ENCODE measurements around the gene IQGAP2. TPM values are rescaled to one million over a fixed set of nuclear protein-coding genes. Genes with fewer than 3 reads are reported as not detected.

IQGAP2 gene
- total RNA-seq, 4 donors from 2014 or later, result 46.8 to 121 (median 97.0) TPM

GRCh38 chr5:76681287-76681686, 278.2 kb downstream of the IQGAP2 start:
- H3K27me3 ChIP-seq, result no peaks in the 10 kb centered on the region
- H3K4me3 ChIP-seq, result no peak overlapping the region
- DNase-seq, result no peak
- TF ChIP-seq POLR2AphosphoS5 (IDR thresholded peaks at IDR 0.05), result no peak
- no peak for TF ChIP-seq POLR2A (IDR thresholded peaks at IDR 0.05)
- no peak for TF ChIP-seq EP300 (IDR thresholded peaks at IDR 0.05; ENCODE audit: low read depth)
- no peak for TF ChIP-seq CTCF (IDR thresholded peaks at IDR 0.05)
- peaks cover 0 to 4% (median 0%) of the 10 kb centered on the region in 4 donors for H3K36me3 ChIP-seq
- H3K27ac ChIP-seq, result no peak overlapping the region
- H3K4me1 ChIP-seq, result peaks cover 0 to 13% (median 0%) of the 10 kb centered on the region in 4 donors
- no peaks in the 10 kb centered on the region for H3K9me3 ChIP-seq
- intact Hi-C loops (cut with DNase I; ENCODE audit: low total_unique reads), result no loop called here
- in situ Hi-C loops (cut with MboI; ENCODE audit: low pct_ligation_motif_present in 1 of 4, low pct_unique_long_range_greater_than_20kb in 1 of 4, low sequenced_read_pairs in 3 of 4), result no loop called here
- 66 to 71% methylated on average over 4 of the region's 4 CpGs for WGBS, 2 donors (ENCODE audit: low coverage in 1 of 2)

GRCh38 chr5:76682387-76682786, 279.3 kb downstream of the IQGAP2 start:
- TF ChIP-seq EP300 (IDR thresholded peaks at IDR 0.05; ENCODE audit: low read depth) (no peak), POLR2A (IDR thresholded peaks at IDR 0.05) (no peak), POLR2AphosphoS5 (IDR thresholded peaks at IDR 0.05) (no peak), CTCF (IDR thresholded peaks at IDR 0.05) (no peak)
- 85 to 90% methylated on average over 2 of the region's 2 CpGs for WGBS, 2 donors (ENCODE audit: low coverage in 1 of 2)
- no peak for DNase-seq
- Histone ChIP-seq H3K9me3 (no peaks in the 10 kb centered on the region), H3K4me3 (no peak overlapping the region), H3K27me3 (no peaks in the 10 kb centered on the region), H3K4me1 (peaks cover 0 to 13% (median 0%) of the 10 kb centered on the region in 4 donors), H3K36me3 (peaks cover 0 to 7% (median 0%) of the 10 kb centered on the region in 4 donors), H3K27ac (no peak overlapping the region)
- in situ Hi-C loops (cut with MboI; ENCODE audit: low pct_ligation_motif_present in 1 of 4, low pct_unique_long_range_greater_than_20kb in 1 of 4, low sequenced_read_pairs in 3 of 4) (no loop called here), intact Hi-C loops (cut with DNase I; ENCODE audit: low total_unique reads) (no loop called here)

GRCh38 chr5:76683816-76684731, 281.0 kb downstream of the IQGAP2 start:
- Histone ChIP-seq H3K36me3 (peaks cover 0 to 7% (median 0%) of the 10 kb centered on the region in 4 donors), H3K27me3 (no peaks in the 10 kb centered on the region), H3K4me1 (peaks cover 0 to 13% (median 2%) of the 10 kb centered on the region in 4 donors), H3K4me3 (no peak overlapping the region), H3K9me3 (no peaks in the 10 kb centered on the region), H3K27ac (peak overlapping the region in 1 of 4 donors; percentile 34)
- intact Hi-C loops (cut with DNase I; ENCODE audit: low total_unique reads) (no loop called here), in situ Hi-C loops (cut with MboI; ENCODE audit: low pct_ligation_motif_present in 1 of 4, low pct_unique_long_range_greater_than_20kb in 1 of 4, low sequenced_read_pairs in 3 of 4) (no loop called here)
- no peak for DNase-seq
- WGBS, 2 donors (ENCODE audit: low coverage in 1 of 2), result 37 to 64% methylated on average over 6 to 9 of the region's 9 CpGs
- no peak for TF ChIP-seq EP300 (IDR thresholded peaks at IDR 0.05; ENCODE audit: low read depth)
- no peak for TF ChIP-seq POLR2A (IDR thresholded peaks at IDR 0.05)
- no peak for TF ChIP-seq POLR2AphosphoS5 (IDR thresholded peaks at IDR 0.05)
- no peak for TF ChIP-seq CTCF (IDR thresholded peaks at IDR 0.05)

- 83 to 100% methylated on average over 1 to 5 of the region's 5 CpGs for WGBS, 2 donors (ENCODE audit: low coverage in 1 of 2)
- DNase-seq, result no peak
Measured at GRCh38 chr5:76684756-76685519, 281.9 kb downstream of the IQGAP2 start.

More at GRCh38 chr5:76684756-76685519, 281.9 kb downstream of the IQGAP2 start:
- in situ Hi-C loops (cut with MboI; ENCODE audit: low pct_ligation_motif_present in 1 of 4, low pct_unique_long_range_greater_than_20kb in 1 of 4, low sequenced_read_pairs in 3 of 4) (no loop called here), intact Hi-C loops (cut with DNase I; ENCODE audit: low total_unique reads) (no loop called here)
- H3K27ac ChIP-seq, result peak overlapping the region in 1 of 4 donors; percentile 34
- TF ChIP-seq POLR2A (IDR thresholded peaks at IDR 0.05), result no peak
- no peak for TF ChIP-seq EP300 (IDR thresholded peaks at IDR 0.05; ENCODE audit: low read depth)
- no peak for TF ChIP-seq CTCF (IDR thresholded peaks at IDR 0.05)
- no peak for TF ChIP-seq POLR2AphosphoS5 (IDR thresholded peaks at IDR 0.05)
- H3K27me3 ChIP-seq, result no peaks in the 10 kb centered on the region
- H3K4me1 ChIP-seq, result peaks cover 0 to 13% (median 2%) of the 10 kb centered on the region in 4 donors
- peaks cover 0 to 7% (median 0%) of the 10 kb centered on the region in 4 donors for H3K36me3 ChIP-seq
- H3K4me3 ChIP-seq, result no peak overlapping the region
- H3K9me3 ChIP-seq, result no peaks in the 10 kb centered on the region

Measured in transverse colon (tissue), 4 donors.